ENCODE results near the gene PLCB1. TPM values are rescaled to one million over a fixed set of nuclear protein-coding genes. Genes with fewer than 3 reads are reported as not detected.

Gene PLCB1
- total RNA-seq, 1 donor from 2014 or later, result 6.3 TPM

DNA sequence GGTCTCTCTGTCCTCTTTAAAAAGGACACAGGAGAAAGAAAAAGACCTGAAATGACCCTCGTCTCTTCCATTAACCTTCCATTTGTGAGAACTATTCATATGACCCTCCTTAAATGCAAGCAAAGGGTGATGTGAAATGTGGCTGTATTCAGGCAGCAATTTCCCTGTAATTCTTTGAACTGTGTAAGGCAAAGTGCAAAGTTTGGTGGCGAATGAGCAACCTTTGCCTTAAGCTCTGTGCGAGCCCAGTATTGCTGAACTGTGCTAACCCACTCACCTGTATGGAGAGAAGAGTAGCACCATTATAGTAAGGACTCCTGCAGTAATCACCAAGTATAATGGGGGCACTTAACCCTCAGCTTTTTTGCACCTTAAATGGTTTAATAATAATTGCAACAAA, 223.4 kb downstream of the PLCB1 start:
- H3K36me3 ChIP-seq, result no peaks in the 10 kb centered on the region
- ATAC-seq (no peak), DNase-seq (no peak)
- no peak overlapping the region for H3K27ac ChIP-seq
- TF ChIP-seq, protein P1, sequence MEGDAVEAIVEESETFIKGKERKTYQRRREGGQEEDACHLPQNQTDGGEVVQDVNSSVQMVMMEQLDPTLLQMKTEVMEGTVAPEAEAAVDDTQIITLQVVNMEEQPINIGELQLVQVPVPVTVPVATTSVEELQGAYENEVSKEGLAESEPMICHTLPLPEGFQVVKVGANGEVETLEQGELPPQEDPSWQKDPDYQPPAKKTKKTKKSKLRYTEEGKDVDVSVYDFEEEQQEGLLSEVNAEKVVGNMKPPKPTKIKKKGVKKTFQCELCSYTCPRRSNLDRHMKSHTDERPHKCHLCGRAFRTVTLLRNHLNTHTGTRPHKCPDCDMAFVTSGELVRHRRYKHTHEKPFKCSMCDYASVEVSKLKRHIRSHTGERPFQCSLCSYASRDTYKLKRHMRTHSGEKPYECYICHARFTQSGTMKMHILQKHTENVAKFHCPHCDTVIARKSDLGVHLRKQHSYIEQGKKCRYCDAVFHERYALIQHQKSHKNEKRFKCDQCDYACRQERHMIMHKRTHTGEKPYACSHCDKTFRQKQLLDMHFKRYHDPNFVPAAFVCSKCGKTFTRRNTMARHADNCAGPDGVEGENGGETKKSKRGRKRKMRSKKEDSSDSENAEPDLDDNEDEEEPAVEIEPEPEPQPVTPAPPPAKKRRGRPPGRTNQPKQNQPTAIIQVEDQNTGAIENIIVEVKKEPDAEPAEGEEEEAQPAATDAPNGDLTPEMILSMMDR (IDR thresholded peaks at IDR 0.05), result no peak
- H3K4me3 ChIP-seq, result no peak overlapping the region
- intact Hi-C loops (cut with DNase I), result no loop called here
- H3K27me3 ChIP-seq (ENCODE audit: low read depth), result no peaks in the 10 kb centered on the region
- no peaks in the 10 kb centered on the region for H3K9me3 ChIP-seq
- H3K4me1 ChIP-seq, result no peaks in the 10 kb centered on the region

DNA sequence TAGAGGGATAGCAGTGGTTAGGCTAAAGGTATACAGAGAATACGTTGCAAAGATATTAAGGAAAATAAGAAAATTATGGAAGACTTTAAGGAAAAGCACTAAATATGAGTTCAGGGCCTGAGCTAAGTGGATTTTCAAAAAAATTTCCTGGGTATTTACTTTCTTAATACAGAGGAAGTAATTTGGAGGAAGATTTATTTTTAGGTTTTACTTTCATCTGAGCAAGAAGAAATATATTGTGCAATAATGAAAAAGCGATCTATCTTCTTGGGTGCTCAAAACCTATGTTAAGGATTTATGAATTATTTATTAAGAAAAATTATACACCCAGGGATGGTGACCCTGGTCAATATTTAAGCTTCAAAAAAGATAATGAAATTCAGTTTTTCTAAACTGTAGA, 224.7 kb downstream of the PLCB1 start:
- H3K4me1 ChIP-seq, result no peaks in the 10 kb centered on the region
- TF ChIP-seq, protein P1 (IDR thresholded peaks at IDR 0.05), result no peak
- no peak for DNase-seq
- intact Hi-C loops (cut with DNase I), result no loop called here
- no peak overlapping the region for H3K4me3 ChIP-seq
- ATAC-seq, result no peak
- H3K27me3 ChIP-seq (ENCODE audit: low read depth), result no peaks in the 10 kb centered on the region
- H3K36me3 ChIP-seq, result no peaks in the 10 kb centered on the region
- no peaks in the 10 kb centered on the region for H3K9me3 ChIP-seq
- H3K27ac ChIP-seq, result no peak overlapping the region

DNA sequence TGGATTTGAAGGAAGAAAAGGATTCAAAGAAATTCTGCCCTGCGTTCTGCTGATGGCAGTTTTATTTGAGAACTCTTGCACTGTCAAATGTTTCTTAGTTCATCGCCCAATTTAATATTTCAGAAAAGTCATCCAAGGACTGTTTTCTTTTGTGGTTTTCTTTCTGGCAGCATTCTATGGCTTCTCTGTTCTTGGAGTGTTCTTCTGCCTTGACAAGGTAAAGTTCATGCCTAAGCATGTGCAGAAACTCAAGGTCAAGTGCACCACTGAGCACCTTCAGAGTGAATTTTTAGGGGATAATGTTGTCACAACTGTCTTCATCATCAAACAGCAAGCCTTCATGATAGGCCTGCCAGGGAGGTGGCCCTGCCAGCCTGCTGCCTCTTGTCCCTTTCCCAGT, 225.6 kb downstream of the PLCB1 start:
- ATAC-seq (no peak), DNase-seq (no peak)
- no peaks in the 10 kb centered on the region for H3K27me3 ChIP-seq (ENCODE audit: low read depth)
- intact Hi-C loops (cut with DNase I), result no loop called here
- no peaks in the 10 kb centered on the region for H3K9me3 ChIP-seq
- H3K27ac ChIP-seq, result no peak overlapping the region
- TF ChIP-seq, protein P1 (IDR thresholded peaks at IDR 0.05), result no peak
- H3K4me1 ChIP-seq, result no peaks in the 10 kb centered on the region
- H3K36me3 ChIP-seq, result no peaks in the 10 kb centered on the region
- H3K4me3 ChIP-seq, result no peak overlapping the region

DNA sequence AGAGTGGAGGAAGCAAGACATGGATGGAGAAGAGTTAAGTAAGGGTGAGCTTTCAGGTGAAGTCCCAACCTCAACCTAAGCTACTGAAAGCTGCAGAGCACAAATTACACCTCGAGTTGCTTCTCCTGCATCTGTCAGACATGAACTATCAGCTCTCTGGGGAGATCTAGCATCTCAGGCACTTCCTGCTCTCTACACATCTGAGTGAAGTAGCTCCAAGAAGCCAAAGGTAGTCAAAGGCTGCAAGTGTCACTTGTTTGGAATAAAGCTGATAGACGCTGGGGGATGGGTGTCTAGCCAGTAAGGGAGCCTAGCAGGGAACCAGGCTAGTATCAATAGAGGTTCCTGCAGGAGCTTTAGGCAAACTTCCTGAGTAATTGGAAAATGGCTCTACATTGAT, 228.0 kb downstream of the PLCB1 start:
- no peak for ATAC-seq
- intact Hi-C loops (cut with DNase I), result no loop called here

DNA sequence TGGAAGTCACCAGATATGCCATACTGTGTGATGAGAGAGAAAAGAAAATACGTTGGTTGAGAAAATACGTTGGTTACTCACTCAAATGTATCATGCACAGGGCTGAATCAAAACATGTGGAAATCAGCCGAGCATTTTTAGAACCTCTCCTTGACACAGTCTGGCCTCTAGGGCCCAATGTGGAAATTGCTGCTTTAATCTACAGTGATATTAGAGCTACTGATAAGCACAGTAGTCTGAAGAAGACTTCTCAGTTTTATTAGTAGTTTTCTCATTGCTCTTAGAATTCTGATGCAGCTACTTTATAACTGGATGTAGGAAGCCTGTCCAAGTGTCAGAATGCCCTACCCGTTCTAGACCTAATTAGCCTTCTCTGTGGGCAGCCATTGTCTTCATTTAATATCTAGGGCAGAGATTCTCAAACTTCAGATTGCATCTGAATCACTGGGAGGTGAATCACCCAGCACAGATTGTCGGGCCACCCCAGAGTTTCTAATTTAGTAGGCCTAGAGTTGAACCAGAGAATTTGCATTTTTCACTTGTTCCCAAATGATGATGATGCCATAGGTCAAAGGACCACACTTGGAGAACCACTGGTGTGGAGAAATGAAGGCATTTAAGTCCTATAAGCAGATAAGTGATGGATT, 229.1 kb downstream of the PLCB1 start:
- Histone ChIP-seq H3K4me3 (no peak overlapping the region), H3K27ac (no peak overlapping the region), H3K4me1 (no peaks in the 10 kb centered on the region), H3K36me3 (no peaks in the 10 kb centered on the region), H3K27me3 (ENCODE audit: low read depth) (no peaks in the 10 kb centered on the region), H3K9me3 (no peaks in the 10 kb centered on the region)
- DNase-seq, result no peak
- ATAC-seq, result no peak
- TF ChIP-seq, protein P1 (IDR thresholded peaks at IDR 0.05), result no peak
- intact Hi-C loops (cut with DNase I), result no loop called here

More for the DNA sequence above, 228.0 kb downstream of the PLCB1 start:
- H3K27ac ChIP-seq, result no peak overlapping the region
- no peaks in the 10 kb centered on the region for H3K27me3 ChIP-seq (ENCODE audit: low read depth)
- no peak overlapping the region for H3K4me3 ChIP-seq
- H3K36me3 ChIP-seq, result no peaks in the 10 kb centered on the region
- H3K9me3 ChIP-seq, result no peaks in the 10 kb centered on the region
- DNase-seq, result no peak
- TF ChIP-seq, protein P1 (IDR thresholded peaks at IDR 0.05), result no peak
- no peaks in the 10 kb centered on the region for H3K4me1 ChIP-seq
